Anterior cingulate cortex (tissue), 58 donors: ENCODE data around the gene PITX3.

ENCODE experiments used
- DNase-seq, 58 donors: peaks; one replicate each; lab custom pipeline; 2025; lab: John Stamatoyannopoulos, UW

Gene PITX3

GRCh38 chr10:102185811-102186527, 55.3 kb downstream of the PITX3 start:
- DNase-seq, result peak in 1 of 58 donors; percentile 7

GRCh38 chr10:102185272-102185671, 56.0 kb downstream of the PITX3 start:
- no peak for DNase-seq

- DNase-seq, result peak in 5 of 58 donors; percentile 2 to 33 (median 27)
Observed at GRCh38 chr10:102184606-102185005, 56.7 kb downstream of the PITX3 start.
